HUES6 (cell line): Measurements from ENCODE around the gene ADRA1B.

Experiments used
- H3K27ac ChIP-seq: 2 replicates; pipeline ENCODE4 v1.7.0; 2013; ENCODE audit warnings: low read depth, mild to moderate bottlenecking, low read length, inconsistent platforms
- H3K27me3 ChIP-seq: 2 replicates; pipeline ENCODE4 v1.6.1; 2013; ENCODE audit warnings: low read length; ENCODE audit not compliant: control insufficient read depth, insufficient read depth
- H3K36me3 ChIP-seq: 2 replicates; pipeline ENCODE4 v1.6.1; 2013; ENCODE audit warnings: low read length; ENCODE audit not compliant: control insufficient read depth, insufficient read depth
- H3K4me1 ChIP-seq: 2 replicates; pipeline ENCODE4 v1.6.1; 2013; ENCODE audit warnings: low read length; ENCODE audit not compliant: control insufficient read depth, insufficient read depth
- H3K4me3 ChIP-seq: 2 replicates; pipeline ENCODE4 v1.5.1; 2013; ENCODE audit warnings: low read depth, low read length
- H3K9ac ChIP-seq: one replicate; pipeline ENCODE4 v1.6.1; 2013; ENCODE audit warnings: mild to moderate bottlenecking, low read length
- H3K9me3 ChIP-seq: 2 replicates; pipeline ENCODE4 v1.6.1; 2013; ENCODE audit warnings: low read depth, low read length; ENCODE audit not compliant: control insufficient read depth, insufficient read depth

ADRA1B gene

DNA sequence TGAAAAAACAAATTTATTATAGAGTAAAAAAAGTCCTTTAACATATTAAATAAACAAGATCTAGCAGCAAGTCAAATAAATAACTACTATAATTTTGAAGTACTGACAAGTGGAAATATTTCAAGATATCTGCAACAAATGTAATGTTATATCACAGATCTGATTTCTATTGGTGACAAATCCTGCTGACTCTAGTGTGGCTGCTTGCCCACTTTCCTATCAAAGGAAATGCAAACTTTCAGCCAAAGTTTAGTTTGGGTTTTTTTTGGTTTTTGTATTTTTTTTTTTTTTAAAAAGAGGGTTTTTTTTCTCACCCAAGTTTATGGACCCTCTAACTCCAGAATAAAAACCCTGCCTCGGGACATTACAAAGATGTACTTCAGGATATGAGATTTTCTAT is 12.9 kb downstream of the ADRA1B start:
- Histone ChIP-seq H3K9me3 (no peaks in the 10 kb centered on the region), H3K4me1 (peaks cover 5% of the 10 kb centered on the region; the same call in 1 of the 2 replicates), H3K9ac (no peak overlapping the region), H3K36me3 (no peaks in the 10 kb centered on the region), H3K4me3 (no peak overlapping the region), H3K27ac (no peak overlapping the region), H3K27me3 (peaks cover 3% of the 10 kb centered on the region; the same call in 1 of the 2 replicates)

DNA sequence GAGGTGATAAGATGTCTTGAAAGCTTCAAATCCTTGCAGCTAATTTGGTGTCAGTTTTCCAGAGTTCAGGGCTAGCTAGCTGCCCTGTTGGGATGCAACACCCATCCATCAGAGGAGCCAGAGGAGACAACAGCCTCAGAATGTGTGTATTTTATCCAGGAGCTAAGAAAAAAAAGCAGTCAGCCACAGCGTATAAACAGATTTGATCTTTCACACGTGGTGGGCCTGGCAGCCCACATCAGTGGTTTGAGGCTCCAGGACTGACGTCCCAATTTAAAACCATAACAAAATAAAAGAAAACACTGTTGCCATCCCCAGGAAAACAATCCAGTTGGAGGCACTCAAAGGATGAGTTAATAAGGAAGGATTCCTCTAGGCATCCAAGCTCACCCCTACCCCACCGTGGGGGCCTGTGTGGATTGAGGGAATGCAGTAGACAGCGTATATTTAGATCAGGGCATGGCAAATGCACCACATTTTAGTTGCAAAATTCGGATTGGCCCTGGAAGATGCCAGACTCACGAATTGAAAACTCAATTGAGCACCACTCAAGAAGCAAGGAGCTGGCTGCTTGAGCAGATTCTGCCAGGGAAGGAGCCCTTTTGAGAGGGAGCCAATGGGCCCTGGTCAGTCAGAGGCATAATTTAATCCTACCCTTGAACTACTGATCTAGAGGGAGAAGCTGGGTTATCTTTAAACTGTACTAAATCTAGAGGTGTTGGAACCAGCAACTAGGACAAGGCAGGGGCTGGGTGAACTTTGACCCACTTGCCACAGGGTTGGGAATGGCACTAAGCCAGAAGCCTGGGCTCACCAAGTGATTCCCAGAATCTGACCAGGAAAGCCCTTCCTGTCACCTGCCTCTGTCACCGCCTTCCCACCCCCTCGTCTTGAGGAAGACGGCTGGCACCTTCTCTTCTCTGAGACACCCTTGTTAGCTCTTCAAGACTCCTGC is 17.5 kb downstream of the ADRA1B start:
- Histone ChIP-seq H3K9me3 (no peaks in the 10 kb centered on the region), H3K27me3 (no peaks in the 10 kb centered on the region), H3K4me1 (no peaks in the 10 kb centered on the region; the same call in 1 of the 2 replicates), H3K4me3 (no peak overlapping the region), H3K36me3 (no peaks in the 10 kb centered on the region), H3K9ac (no peak overlapping the region), H3K27ac (no peak overlapping the region)

DNA sequence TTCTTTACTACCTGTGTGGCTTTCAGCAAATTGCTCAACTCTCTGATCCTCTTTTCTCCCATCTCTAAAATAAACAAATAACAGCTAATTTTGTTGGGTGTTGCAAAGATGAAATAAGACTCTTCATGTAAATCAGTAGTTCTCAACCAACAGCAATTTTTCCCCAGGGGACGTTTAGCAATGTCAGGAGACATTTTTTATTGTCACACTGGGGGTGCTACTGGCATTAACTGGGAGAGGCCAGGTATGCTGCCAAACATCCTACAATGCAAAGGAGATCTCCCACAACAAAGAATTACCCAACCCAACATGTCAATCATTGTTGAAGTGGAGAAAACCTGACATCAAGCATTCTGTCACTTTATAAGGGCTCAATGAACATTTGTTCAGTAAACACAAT is 19.7 kb downstream of the ADRA1B start:
- Histone ChIP-seq H3K27ac (no peak overlapping the region), H3K4me3 (no peak overlapping the region), H3K4me1 (no peaks in the 10 kb centered on the region; the same call in 1 of the 2 replicates), H3K9ac (no peak overlapping the region), H3K27me3 (no peaks in the 10 kb centered on the region), H3K9me3 (no peaks in the 10 kb centered on the region), H3K36me3 (no peaks in the 10 kb centered on the region)

DNA sequence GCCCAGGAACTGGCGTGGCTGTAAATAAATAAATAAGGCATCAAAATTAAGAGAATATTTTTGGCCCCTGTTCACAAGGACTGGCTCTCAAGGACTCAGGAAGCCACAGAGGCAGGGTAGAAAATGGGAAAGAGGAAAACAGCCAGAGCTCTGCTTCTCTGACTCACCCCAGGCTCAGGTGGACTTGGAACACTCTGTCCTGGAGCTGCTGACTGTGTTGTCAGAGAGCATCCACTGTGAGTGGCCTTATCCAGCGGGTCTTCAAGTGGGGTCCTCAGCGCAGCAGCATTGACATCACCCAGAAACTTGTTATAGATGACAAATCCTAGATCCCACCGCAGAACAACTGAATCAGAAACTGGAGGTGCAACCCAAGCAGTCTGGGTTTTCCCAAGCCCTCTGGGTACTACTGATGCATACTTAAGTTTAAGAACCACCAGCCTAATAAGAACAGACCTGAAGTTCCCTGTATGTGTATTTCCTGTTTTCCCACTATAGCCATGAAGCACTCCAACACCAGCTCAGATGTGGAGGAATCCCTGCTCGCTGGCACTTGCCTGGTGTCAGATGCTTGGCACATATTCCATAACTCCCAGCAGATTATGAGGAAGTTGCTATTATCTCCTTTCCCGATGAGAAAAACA is 20.5 kb downstream of the ADRA1B start:
- H3K27ac ChIP-seq = no peak overlapping the region
- no peaks in the 10 kb centered on the region for H3K27me3 ChIP-seq
- no peaks in the 10 kb centered on the region for H3K36me3 ChIP-seq
- H3K4me1 ChIP-seq = no peaks in the 10 kb centered on the region; the same call in 1 of the 2 replicates
- H3K9ac ChIP-seq = no peak overlapping the region
- H3K9me3 ChIP-seq = no peaks in the 10 kb centered on the region
- H3K4me3 ChIP-seq = no peak overlapping the region

DNA sequence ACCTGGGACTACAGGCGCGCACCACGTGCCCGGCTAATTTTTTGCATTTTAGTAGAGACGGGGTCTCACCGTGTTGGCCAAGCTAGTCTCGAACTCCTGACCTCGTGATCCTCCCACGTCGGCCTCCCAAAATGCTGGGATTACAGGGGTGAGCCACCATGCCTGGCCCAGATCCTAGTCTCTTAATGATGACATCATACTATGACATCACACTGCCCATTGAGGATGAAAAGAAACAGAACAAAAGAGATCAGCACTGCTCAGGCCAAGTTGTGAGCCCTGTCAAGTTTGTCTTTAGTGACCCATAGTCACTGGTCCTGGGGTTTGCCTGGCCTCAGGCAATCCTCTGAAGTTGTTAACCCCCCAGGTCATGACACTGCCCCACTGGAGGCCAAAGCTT is 21.3 kb downstream of the ADRA1B start:
- Histone ChIP-seq H3K9ac (no peak overlapping the region), H3K9me3 (no peaks in the 10 kb centered on the region), H3K36me3 (no peaks in the 10 kb centered on the region), H3K27ac (no peak overlapping the region), H3K4me1 (no peaks in the 10 kb centered on the region; the same call in 1 of the 2 replicates), H3K27me3 (no peaks in the 10 kb centered on the region), H3K4me3 (no peak overlapping the region)

DNA sequence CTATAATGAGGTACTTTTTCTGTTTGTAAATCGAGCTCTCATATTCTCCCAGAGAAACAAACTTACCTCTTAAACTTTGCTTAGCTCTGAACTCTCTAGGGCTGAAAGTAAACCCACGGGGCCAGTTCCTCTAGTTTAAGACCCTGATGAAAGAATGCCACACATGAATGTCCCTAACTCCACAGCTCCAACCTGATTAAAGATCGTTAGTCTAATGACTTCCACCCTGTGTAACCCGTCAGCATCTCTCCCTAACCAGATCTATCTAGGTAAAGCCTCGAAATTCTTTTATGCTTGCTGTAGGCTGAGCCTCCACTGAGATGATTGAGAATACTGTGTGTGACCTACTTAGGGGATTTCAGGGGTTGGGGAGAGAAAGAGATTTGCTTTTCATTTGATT is 27.0 kb downstream of the ADRA1B start:
- H3K27me3 ChIP-seq = no peaks in the 10 kb centered on the region
- H3K36me3 ChIP-seq = no peaks in the 10 kb centered on the region
- no peaks in the 10 kb centered on the region; the same call in 1 of the 2 replicates for H3K4me1 ChIP-seq
- no peak overlapping the region for H3K4me3 ChIP-seq
- H3K9ac ChIP-seq = no peak overlapping the region
- no peaks in the 10 kb centered on the region for H3K9me3 ChIP-seq
- no peak overlapping the region for H3K27ac ChIP-seq

DNA sequence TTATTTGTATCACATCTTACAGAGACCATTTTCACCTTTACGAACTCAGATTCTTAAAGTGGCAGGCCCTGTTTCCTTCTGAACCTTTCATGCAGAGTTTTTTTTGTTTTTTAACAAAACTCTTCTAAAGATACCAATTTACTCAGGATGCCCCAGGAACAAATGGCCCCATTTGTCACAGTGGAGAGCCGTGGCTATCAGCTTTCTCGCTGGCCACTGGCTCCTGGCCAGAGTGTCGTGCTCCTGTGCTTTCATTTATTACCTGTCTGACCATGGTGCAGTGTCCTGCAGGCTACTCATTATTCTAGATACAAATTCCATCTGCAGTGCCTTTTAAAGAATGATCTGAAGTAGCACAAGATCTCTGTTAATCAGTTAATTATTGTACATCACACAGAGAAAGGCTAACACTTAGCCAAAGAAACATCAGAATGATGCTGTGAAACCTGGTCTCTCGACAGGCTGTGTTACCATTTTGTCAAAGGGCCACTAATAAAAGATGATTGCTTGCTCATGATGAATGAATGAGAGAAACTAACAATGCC is 27.8 kb downstream of the ADRA1B start:
- Histone ChIP-seq H3K9ac (no peak overlapping the region), H3K27me3 (no peaks in the 10 kb centered on the region), H3K27ac (no peak overlapping the region), H3K4me3 (no peak overlapping the region), H3K4me1 (no peaks in the 10 kb centered on the region; the same call in 1 of the 2 replicates), H3K9me3 (no peaks in the 10 kb centered on the region), H3K36me3 (no peaks in the 10 kb centered on the region)

DNA sequence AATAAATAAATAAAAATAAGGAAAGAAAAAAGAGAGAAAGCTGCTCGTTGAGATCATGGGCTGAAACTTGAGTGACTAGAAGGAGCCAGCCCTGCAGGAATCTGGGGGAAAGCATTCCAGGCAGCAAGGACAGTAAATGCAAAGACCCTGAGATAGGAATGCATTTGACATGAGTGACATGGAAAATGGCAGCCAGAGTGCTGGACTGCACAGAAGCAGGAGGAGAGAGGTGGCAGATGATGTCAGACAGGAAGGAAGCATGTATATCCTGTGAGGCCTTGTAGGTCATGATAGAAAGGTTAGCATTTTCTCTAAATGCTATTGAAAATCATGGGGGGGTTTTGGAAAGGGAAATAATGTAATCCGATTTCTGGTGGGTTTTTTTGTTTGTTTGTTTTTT is 29.1 kb downstream of the ADRA1B start:
- Histone ChIP-seq H3K9ac (no peak overlapping the region), H3K4me3 (no peak overlapping the region), H3K27me3 (no peaks in the 10 kb centered on the region), H3K4me1 (no peaks in the 10 kb centered on the region; the same call in 1 of the 2 replicates), H3K36me3 (no peaks in the 10 kb centered on the region), H3K9me3 (no peaks in the 10 kb centered on the region), H3K27ac (no peak overlapping the region)

DNA sequence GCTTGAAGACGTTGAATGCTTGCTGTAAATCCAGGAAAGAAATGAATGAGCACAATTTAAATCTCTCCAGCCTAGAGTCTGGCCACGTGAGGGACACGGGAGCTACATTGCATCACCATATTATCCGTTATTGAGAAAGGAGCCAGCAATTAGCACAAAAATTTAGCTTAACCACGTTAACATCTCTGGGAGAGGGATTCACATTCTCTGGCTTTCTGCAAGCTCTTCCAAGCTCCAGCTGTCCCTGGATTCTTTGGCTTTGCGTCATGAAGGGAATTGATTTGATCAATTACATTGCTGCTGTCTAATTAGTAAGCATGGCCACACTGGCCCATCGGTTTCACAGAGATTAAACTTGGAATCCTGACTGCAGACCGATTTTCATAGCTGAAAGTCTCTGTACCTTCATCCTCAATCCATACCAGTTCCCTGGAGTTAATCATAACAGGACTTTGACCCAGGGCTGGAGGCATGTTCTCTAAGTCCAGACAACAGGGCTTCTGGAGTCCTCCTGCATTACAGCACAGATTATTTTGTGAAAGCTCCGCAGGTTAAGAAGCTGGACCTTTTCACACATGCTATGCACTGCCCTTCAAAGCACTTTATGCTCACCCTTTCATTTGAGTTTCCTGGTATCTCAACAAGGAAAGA is 31.6 kb downstream of the ADRA1B start:
- Histone ChIP-seq H3K4me1 (no peaks in the 10 kb centered on the region; the same call in 1 of the 2 replicates), H3K36me3 (no peaks in the 10 kb centered on the region), H3K27me3 (no peaks in the 10 kb centered on the region), H3K4me3 (no peak overlapping the region), H3K27ac (no peak overlapping the region), H3K9me3 (no peaks in the 10 kb centered on the region), H3K9ac (no peak overlapping the region)

DNA sequence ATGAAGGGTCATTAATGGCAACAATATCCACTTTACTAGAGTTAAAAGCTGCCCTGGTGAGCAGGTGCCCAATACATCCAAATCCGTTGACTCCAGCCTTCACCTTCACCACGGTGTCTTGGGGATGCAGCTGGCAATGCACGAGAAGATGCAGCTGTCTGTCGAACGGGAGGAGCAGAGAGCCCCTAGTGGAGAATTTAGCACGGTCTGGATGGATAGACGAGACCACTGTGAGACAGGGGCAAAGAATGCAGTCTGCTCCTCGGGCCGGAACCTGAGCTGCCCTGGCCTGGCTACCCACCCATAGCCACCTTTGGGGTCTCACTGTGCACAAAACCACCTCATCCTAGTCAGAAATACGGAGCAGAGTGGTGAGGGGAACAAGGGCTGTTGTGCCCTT is 35.1 kb downstream of the ADRA1B start:
- Histone ChIP-seq H3K27me3 (no peaks in the 10 kb centered on the region), H3K27ac (no peak overlapping the region), H3K36me3 (no peaks in the 10 kb centered on the region), H3K4me3 (no peak overlapping the region), H3K4me1 (no peaks in the 10 kb centered on the region), H3K9me3 (no peaks in the 10 kb centered on the region), H3K9ac (no peak overlapping the region)
